ENCODE results near the gene KIAA0930.

The KIAA0930 gene

GRCh38 chr22:45224988-45225731 lies 15.5 kb downstream of the KIAA0930 start:
- no peak for DNase-seq (ENCODE audit: low spot score)
- CTCF ChIA-PET = interaction anchor here (0.5 kb wide), 1 partner anchor 124 kb away, joined by 4 read pairs; no protein-coding TSS in a partner anchor
- H3K27ac ChIP-seq = peak overlapping the region; percentile 99
- TF ChIP-seq, protein P1, sequence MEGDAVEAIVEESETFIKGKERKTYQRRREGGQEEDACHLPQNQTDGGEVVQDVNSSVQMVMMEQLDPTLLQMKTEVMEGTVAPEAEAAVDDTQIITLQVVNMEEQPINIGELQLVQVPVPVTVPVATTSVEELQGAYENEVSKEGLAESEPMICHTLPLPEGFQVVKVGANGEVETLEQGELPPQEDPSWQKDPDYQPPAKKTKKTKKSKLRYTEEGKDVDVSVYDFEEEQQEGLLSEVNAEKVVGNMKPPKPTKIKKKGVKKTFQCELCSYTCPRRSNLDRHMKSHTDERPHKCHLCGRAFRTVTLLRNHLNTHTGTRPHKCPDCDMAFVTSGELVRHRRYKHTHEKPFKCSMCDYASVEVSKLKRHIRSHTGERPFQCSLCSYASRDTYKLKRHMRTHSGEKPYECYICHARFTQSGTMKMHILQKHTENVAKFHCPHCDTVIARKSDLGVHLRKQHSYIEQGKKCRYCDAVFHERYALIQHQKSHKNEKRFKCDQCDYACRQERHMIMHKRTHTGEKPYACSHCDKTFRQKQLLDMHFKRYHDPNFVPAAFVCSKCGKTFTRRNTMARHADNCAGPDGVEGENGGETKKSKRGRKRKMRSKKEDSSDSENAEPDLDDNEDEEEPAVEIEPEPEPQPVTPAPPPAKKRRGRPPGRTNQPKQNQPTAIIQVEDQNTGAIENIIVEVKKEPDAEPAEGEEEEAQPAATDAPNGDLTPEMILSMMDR (conservative IDR thresholded peaks at IDR 0.05; ENCODE audit: low read depth) = no peak
- POLR2A ChIA-PET (ENCODE audit: low non-redundant PET) = no interaction called here

DNA sequence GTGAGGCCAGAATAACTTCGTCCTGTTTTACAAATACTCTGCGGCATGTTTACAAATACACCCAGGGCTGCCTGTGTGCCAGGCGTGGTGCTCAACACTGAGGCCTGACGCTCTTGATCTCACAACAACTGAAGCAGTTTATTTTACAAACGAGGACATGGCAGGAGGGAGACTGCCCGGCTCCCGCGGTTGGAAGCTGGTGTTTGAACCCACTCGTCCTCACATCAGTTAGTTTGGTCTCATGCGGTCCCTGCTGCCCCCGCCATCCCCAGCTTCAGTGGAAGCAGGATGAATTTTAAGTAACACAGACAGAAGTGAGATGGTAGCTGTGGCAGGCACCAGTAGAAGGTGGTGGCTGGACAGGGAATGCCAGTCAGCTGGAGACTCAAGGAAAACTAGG lies 16.4 kb downstream of the KIAA0930 start:
- DNase-seq (ENCODE audit: low spot score) = no peak
- ChIA-PET CTCF (interaction anchor here (0.5 kb wide), 1 partner anchor 123 kb away, joined by 4 read pairs; no protein-coding TSS in a partner anchor), POLR2A (ENCODE audit: low non-redundant PET) (no interaction called here)
- peak overlapping the region; percentile 99 for H3K27ac ChIP-seq
- TF ChIP-seq, protein P1 (conservative IDR thresholded peaks at IDR 0.05; ENCODE audit: low read depth) = no peak

DNA sequence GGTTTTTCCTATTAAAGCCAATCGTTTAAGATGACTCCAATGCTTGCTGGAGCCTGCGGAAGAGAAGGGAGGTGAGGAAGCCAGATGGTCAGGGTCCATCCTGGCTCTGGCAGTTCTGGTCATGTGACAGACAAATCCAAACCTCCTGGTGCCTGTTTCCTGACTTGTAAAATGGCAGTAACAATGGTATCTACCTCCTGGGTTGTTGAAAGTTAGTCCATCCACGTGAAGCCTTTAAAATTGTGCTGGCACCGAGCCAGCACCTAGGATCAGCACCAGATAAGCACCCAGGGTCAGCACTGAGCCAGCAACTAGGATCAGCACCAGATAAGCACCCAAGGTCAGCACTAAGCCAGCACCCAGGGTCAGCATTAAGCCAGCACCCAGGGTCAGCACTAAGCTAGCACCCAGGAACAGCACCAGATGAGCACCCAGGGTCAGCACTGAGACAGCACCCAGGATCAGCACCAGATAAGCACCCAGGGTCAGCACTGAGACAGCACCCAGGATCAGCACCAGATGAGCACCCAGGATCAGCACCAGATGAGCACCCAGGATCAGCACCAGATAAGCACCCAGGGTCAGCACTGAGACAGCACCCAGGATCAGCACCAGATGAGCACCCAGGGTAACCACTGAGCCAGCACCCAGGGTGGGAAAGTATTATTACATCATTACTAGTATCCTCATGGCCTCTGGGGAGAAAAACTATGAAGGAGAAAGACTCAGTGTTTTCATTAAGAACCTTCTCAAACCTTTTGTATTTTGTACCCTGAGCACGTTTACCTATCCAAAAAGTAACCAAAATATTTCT lies 17.2 kb downstream of the KIAA0930 start:
- ChIA-PET POLR2A (ENCODE audit: low non-redundant PET) (no interaction called here), CTCF (no interaction called here)
- TF ChIP-seq, protein P1 (conservative IDR thresholded peaks at IDR 0.05; ENCODE audit: low read depth) = no peak
- H3K27ac ChIP-seq = peak overlapping the region; percentile 40
- DNase-seq (ENCODE audit: low spot score) = no peak

DNA sequence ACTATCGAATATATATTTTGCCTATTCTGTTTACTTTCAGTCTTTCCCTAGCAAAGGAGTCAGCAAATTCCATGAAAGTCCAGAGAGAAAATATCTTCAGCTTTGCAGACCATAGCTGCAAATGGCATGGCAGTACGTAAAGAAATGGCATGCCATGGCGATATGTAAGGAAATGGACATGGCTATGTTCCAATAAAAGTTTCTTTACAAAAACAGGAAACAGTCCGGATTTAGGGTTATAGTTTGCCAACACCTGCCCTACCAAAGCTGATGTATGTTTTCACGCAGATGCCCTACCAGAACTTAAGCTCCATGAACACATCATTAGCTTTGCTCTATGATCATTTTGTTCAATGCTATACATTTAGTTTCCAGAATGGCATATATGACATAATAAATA lies 19.5 kb downstream of the KIAA0930 start:
- no peak overlapping the region for H3K27ac ChIP-seq
- TF ChIP-seq, protein P1 (conservative IDR thresholded peaks at IDR 0.05; ENCODE audit: low read depth) = no peak
- ChIA-PET POLR2A (ENCODE audit: low non-redundant PET) (no interaction called here), CTCF (interaction anchor here (0.6 kb wide), 1 partner anchor 12 kb away, joined by 3 read pairs; no protein-coding TSS in a partner anchor)
- no peak for DNase-seq (ENCODE audit: low spot score)

DNA sequence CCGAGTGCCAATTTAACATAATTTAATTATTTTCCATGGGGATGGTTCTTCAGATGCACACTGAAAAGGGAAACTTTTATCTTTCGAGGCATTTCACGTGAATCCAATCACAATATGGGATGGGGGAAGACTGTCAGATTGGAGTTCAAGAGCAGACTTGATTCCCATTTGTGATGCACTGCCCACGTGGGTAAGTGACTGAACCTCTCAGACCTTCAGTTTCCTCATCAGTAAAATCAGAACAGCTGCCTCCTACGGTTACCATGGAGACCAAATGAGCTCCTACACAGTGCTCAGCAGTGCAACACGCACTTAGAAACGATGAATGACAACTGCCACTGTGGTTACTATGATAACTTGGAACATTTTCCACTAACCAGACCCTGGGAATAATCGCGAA lies 21.7 kb downstream of the KIAA0930 start:
- H3K27ac ChIP-seq = 0 out of 2 replicates have a peak overlapping the region, but pooled peaks have one; percentile 24
- DNase-seq (ENCODE audit: low spot score) = no peak
- TF ChIP-seq, protein P1 (conservative IDR thresholded peaks at IDR 0.05; ENCODE audit: low read depth) = no peak
- POLR2A ChIA-PET (ENCODE audit: low non-redundant PET) = no interaction called here
- CTCF ChIA-PET = no interaction called here

- TF ChIP-seq, protein P1 (conservative IDR thresholded peaks at IDR 0.05; ENCODE audit: low read depth) = no peak
- ChIA-PET POLR2A (ENCODE audit: low non-redundant PET) (no interaction called here), CTCF (no interaction called here)
- no peak for DNase-seq (ENCODE audit: low spot score)
- peak overlapping the region; percentile 27; the same call in 1 of the 2 replicates for H3K27ac ChIP-seq
Measured at GRCh38 chr22:45217806-45218205, 22.9 kb downstream of the KIAA0930 start.

Measured in RWPE1 (cell line).